Measurements from ENCODE around the gene SCN3B. TPM values are rescaled to one million over a fixed set of nuclear protein-coding genes. Genes with fewer than 3 reads are reported as not detected.
A peak's percentile ranks its signal among the peaks of the same experiment; 100 is the strongest.

The SCN3B gene
- total RNA-seq, 3 donors from 2014 or later = 0.29 to 2.6 (median 2.0) TPM

DNA sequence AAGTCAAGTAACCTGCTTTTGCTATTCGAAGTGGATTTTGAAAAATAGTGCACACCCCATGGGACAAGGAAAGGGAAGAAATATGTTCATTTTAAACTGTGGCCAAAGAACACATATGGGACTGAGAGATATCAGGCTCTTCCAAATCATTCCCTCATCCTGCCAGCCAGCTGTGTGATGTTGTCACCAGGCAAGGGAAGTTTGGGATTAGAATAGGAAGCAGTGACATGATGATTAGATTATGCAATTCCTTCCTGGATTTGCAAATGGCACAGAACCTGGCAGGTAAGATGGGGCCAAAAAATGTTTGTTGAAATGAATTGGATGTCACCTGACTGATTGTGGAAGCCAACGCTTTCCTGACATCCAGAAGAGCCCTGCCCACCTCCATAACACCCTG lies 4.9 kb upstream of the SCN3B start:
- no peak overlapping the region for H3K4me3 ChIP-seq
- TF ChIP-seq CTCF (IDR thresholded peaks at IDR 0.05) = no peak
- DNase-seq (no peak), ATAC-seq (no peak)
- H3K36me3 ChIP-seq (ENCODE audit: low read depth) = no peaks in the 10 kb centered on the region
- H3K4me1 ChIP-seq (ENCODE audit: low read depth) = peaks cover 2% of the 10 kb centered on the region
- no peaks in the 10 kb centered on the region for H3K9me3 ChIP-seq
- intact Hi-C loops (cut with DNase I, micrococcal nuclease) = no loop called here

GRCh38 chr11:123653827-123654565 lies 428 bp downstream of the SCN3B start:
- ATAC-seq = peak; percentile 76
- no peak for TF ChIP-seq CTCF (IDR thresholded peaks at IDR 0.05)
- peaks cover 2% of the 10 kb centered on the region for H3K4me1 ChIP-seq (ENCODE audit: low read depth)
- H3K9me3 ChIP-seq = no peaks in the 10 kb centered on the region
- no peaks in the 10 kb centered on the region for H3K36me3 ChIP-seq (ENCODE audit: low read depth)
- no peak overlapping the region for H3K4me3 ChIP-seq
- intact Hi-C loops (cut with DNase I, micrococcal nuclease) = no loop called here
- DNase-seq = peak; percentile 38 to 58 (median 47)

GRCh38 chr11:123653483-123653826 lies 969 bp downstream of the SCN3B start:
- TF ChIP-seq CTCF (IDR thresholded peaks at IDR 0.05) = no peak
- Histone ChIP-seq H3K4me1 (ENCODE audit: low read depth) (peaks cover 2% of the 10 kb centered on the region), H3K9me3 (no peaks in the 10 kb centered on the region), H3K36me3 (ENCODE audit: low read depth) (no peaks in the 10 kb centered on the region), H3K4me3 (no peak overlapping the region)
- no peak for DNase-seq
- intact Hi-C loops (cut with DNase I, micrococcal nuclease) = no loop called here
- ATAC-seq = no peak

GRCh38 chr11:123652599-123652998 lies 1.8 kb downstream of the SCN3B start:
- no peaks in the 10 kb centered on the region for H3K36me3 ChIP-seq (ENCODE audit: low read depth)
- no peak overlapping the region for H3K4me3 ChIP-seq
- DNase-seq (no peak), ATAC-seq (no peak)
- TF ChIP-seq CTCF (IDR thresholded peaks at IDR 0.05) = no peak
- H3K9me3 ChIP-seq = no peaks in the 10 kb centered on the region
- H3K4me1 ChIP-seq (ENCODE audit: low read depth) = peaks cover 2% of the 10 kb centered on the region
- intact Hi-C loops (cut with DNase I, micrococcal nuclease) = no loop called here

DNA sequence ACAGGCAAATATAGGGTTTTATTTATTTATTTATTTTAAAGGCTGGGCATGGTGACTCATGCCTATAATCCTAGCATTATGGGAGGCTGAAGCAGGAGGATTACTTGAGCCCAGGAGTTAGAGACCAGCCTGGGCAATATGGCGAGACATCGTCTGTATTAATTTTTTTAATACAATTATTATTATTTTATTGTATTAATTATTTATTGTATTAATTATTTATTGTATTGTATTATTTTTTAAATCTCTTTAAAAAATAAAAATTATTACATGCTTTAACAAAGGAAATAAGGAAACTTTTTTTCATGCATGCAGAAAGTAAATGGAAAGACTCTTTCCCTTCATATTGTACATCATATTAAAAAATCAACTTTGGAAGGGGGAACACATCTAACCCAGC lies 3.5 kb downstream of the SCN3B start:
- TF ChIP-seq CTCF (IDR thresholded peaks at IDR 0.05) = no peak
- no peaks in the 10 kb centered on the region for H3K9me3 ChIP-seq
- ATAC-seq (no peak), DNase-seq (no peak)
- peaks cover 2% of the 10 kb centered on the region for H3K4me1 ChIP-seq (ENCODE audit: low read depth)
- no peaks in the 10 kb centered on the region for H3K36me3 ChIP-seq (ENCODE audit: low read depth)
- intact Hi-C loops (cut with DNase I, micrococcal nuclease) = no loop called here
- no peak overlapping the region for H3K4me3 ChIP-seq

Measured in mucosa of descending colon (tissue), 3 donors.